HG03457 (cell line): ENCODE measurements around the gene HSD17B1.
"Not testable (repeated sequence)": the region's sequence is repeated elsewhere in the genome, so short reads cannot be mapped to it uniquely, and the experiment has no call there.

Experiments used
- ATAC-seq: cut with Tn5 transposase; IDR thresholded peaks from one replicate; pipeline ENCODE4 v1.9.1; 2021; ENCODE audit warnings: moderate number of reproducible peaks; ENCODE audit not compliant: unreplicated experiment

The HSD17B1 gene

GRCh38 chr17:42522798-42523278, 29.9 kb upstream of the HSD17B1 start:
- ATAC-seq, result no peak

DNA sequence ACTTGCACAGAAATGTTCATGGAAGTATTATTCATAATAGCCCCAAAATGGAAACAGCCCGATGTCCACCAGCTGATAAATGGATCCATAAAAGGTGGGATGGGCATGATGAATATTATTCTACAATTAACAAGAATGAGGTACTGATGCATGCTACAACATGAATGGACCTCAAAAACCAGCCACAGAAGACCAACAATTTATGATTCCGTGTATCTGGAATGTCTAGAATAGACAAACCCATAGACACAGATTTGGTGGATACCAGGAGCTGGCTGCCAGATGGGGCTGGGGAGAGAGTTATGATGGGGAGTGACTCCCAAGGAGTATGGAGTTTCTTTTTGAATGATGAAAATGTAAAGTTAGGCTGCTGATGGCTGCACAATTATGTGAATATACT, 27.5 kb upstream of the HSD17B1 start:
- ATAC-seq, result no peak

- no peak for ATAC-seq
Measured at GRCh38 chr17:42526031-42526444, 26.7 kb upstream of the HSD17B1 start.

GRCh38 chr17:42527932-42528331, 24.8 kb upstream of the HSD17B1 start:
- no peak for ATAC-seq

DNA sequence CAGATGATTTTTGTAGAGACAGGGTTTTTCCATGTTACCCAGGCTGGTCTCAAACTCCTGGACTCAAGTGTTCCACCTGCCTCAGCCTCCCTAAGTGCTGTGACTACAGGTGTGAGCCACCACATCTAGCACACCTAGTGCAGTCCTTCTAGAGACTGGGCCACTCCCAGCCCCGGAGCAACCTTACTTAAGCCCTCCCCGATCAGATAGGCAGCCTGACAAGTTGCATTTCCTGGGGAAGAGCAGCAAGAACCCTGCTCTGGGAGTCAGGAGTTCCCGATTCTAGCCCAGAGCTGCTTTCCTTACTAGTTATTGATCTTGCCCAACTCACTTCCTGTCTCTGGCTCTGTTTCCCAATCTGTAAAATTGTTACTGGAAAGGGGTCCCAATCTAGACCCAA, 23.7 kb upstream of the HSD17B1 start:
- ATAC-seq, result no peak

- no peak for ATAC-seq
Measured at GRCh38 chr17:42530952-42531454, 21.7 kb upstream of the HSD17B1 start.

GRCh38 chr17:42531455-42532354, 21.0 kb upstream of the HSD17B1 start:
- no peak for ATAC-seq

DNA sequence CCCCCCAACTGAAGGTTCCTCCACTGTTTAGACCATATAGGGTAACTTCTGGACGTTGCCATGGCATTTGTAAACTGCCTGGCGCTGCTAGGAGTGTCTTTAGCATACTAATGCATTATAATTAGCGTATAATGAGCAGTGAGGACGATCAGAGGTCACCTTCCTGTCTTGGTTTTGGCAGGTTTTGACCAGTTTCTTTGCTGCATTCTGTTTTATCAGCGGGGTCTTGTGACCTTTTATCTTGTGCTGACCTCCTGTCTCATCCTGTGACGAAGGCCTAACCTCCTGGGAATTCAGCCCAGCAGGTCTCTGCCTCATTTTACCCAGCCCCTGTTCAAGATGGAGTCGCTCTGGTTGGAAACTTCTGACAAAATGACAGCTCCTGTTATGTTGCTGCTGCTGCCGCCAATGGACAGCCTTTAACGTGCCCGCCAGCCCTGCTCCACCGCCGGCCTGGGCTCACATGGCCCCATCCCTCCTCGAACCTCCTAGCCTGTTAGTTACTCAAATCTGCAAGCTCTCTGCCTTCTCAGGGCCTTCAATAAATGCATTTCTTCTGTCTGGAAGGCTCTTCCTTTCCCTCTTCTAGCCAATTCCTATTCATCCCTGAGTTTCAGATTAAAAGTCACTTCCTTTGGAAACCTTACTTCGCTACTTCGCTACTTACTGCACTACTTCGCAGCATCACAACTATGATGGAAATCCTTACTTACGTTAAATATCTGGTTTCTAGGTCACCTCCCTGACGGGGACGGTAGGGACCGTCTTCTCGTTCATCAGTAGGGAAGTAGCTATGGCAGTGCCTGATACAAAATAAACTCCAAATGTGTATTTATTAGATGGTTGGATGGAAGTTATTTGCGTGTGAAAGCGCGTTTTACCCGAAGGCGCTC, 17.3 kb upstream of the HSD17B1 start:
- no peak for ATAC-seq

GRCh38 chr17:42536048-42536371, 16.7 kb upstream of the HSD17B1 start, which contains the start of gene NAGLU:
Gene NAGLU, plus strand, starts transcription at chr17:42536241. Its CDS starts 32 bp downstream, at chr17:42536273.
- ATAC-seq, result peak; percentile 64

DNA sequence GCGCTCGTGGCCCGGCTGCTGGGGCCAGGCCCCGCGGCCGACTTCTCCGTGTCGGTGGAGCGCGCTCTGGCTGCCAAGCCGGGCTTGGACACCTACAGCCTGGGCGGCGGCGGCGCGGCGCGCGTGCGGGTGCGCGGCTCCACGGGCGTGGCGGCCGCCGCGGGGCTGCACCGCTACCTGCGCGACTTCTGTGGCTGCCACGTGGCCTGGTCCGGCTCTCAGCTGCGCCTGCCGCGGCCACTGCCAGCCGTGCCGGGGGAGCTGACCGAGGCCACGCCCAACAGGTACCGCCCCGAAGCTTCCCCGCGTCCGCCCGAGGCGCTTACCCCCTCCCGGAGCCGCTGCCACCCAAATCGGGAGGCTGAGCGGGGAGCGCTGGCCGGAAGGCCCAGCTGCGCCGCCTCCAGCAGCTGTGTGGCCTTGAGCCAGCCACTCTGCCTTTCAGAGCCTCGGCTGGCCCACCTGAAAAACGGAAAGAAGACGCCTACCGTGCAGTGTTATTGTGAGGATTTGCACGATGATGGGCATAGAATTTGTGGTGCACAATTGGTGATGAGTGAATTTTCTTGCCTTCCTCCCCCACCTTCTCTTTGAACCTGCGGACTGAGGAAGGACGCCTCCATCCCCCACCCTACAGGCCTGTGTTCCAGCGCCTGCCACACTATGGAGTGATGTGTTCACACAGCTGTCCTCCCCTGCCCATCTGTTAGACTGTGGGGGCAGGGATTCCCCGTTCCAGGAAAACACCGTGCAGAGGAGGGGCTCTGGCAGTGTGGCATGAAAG, 16.2 kb upstream of the HSD17B1 start:
- ATAC-seq, result peak; percentile 39

DNA sequence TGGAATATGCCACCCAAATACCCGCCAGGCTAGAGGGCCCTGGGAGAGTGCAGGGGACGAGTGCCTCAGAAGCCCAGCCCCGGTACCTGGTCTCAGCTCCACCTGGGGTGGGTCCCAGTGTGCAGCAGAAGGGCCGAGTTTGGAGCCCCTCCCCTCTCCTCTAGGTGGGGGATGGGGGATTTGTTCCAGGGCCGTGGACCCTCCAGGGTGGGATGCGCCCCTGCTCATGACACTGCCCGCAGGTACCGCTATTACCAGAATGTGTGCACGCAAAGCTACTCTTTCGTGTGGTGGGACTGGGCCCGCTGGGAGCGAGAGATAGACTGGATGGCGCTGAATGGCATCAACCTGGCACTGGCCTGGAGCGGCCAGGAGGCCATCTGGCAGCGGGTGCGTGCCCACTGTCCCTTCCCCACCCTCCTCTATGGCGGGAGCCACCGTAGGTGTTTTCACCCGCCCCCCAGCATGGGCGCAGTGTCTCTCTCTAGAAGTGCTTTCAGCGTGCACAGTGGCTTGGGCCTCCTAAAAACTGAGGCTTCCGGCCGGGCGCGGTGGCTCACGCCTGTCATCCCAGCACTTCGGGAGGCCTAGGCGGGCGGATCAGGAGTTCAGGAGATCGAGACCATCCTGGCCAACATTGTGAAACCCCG, 15.4 kb upstream of the HSD17B1 start:
- ATAC-seq, result no peak

GRCh38 chr17:42537826-42538451, 14.8 kb upstream of the HSD17B1 start:
- ATAC-seq, result no peak

DNA sequence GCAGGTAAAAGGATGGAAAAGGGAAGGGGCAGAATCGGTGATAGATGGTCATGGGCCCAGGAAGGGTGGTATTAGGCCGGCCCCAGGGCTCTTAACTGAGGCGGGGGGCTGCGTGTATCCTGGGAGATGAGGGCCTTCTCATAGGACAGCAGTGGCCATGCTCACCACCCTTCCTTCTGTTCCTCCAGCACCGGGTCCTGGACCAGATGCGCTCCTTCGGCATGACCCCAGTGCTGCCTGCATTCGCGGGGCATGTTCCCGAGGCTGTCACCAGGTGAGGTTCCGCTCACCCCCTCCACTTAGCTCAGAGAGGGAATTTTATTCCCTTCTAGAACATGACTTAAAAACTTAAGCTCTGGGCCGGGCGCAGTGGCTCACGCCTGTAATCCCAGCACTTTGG, 14.2 kb upstream of the HSD17B1 start:
- ATAC-seq, result no peak

DNA sequence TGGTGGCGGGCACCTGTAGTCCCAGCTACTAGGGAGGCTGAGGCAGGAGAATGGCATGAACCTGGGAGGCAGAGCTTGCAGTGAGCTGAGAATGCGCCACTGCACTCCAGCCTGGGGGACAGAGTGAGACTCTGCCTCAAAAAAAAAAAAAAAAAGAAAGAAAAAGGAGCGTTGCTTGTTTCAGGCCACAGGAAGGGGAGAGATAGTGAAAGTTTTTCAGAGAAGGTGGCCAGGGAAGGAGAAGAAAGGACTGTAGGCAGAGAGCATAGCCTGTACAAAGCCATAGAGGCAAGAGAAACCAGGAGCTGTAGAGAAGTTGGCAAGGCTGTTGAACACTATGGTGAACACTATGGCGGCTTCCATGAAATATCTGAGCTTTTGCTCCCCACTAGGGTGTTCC, 12.2 kb upstream of the HSD17B1 start:
- not testable (repeated sequence) for ATAC-seq

DNA sequence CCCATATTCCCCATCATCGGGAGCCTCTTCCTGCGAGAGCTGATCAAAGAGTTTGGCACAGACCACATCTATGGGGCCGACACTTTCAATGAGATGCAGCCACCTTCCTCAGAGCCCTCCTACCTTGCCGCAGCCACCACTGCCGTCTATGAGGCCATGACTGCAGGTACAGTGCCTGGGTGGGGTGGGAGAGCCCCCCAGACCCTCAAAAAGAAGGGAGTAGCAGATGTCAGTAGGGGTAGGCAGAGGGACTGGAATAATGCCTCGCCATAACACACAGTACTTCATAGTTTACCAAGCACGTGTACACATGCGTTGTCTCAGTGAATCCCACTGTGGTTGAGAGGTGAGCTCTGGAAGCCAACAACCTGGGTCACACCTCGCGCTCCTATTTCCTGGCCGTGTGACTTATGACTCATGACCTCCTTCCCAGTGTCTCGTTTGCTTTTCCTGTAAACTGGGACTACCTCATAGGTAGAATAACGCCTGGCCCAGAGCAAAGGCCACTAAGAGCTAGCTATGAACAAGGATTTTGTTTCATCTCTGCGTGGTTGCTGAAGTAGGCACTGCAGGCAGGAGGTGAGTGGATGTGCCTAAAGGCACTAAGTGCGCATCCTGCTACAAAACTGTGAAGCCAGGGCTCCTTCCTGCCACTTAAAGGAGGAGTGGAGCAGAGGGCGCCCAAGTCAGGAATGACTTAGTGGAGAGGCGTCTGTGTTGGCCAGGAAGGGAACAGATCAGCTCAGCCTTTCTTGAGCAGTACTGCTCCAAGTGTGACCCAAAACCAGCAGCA, 11.5 kb upstream of the HSD17B1 start:
- ATAC-seq, result no peak

- ATAC-seq, result no peak
Measured at GRCh38 chr17:42543190-42544079, 9.3 kb upstream of the HSD17B1 start.

DNA sequence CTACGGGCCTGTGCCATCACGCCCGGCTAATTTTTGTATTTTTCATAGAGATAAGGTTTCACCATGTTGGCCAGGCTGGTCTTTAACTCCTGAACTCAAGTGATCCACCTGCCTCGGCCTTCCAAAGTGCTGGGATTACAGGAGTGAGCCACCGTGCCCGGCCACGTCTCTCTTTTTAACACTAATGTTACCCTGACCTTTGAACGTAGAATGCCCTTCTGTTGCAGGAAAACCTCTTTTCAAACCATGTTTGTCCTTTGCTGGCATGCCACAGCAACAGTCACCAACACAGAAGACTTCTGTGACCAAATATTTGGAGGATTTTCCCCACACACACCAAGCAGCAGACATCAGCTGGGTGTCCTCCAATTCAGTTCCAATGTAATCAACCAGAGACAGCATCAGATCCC, 7.8 kb upstream of the HSD17B1 start:
- ATAC-seq, result no peak
